Stimulated activated CD8-positive, alpha-beta memory T cell treated with anti-CD3 and anti-CD28 coated beads, Interleukin-12 subunit alpha, Interleukin-12 subunit beta, amount 100 ng/mL, for 4 hours (primary cell): ENCODE data around the gene KPNA1.
A peak's percentile ranks its signal among the peaks of the same experiment; 100 is the strongest.

Experiments used
- DNase-seq: peaks from one replicate; pipeline ENCODE4 v3.0.0-alpha.2; 2020; ENCODE audit warnings: low read depth

KPNA1 gene

DNA sequence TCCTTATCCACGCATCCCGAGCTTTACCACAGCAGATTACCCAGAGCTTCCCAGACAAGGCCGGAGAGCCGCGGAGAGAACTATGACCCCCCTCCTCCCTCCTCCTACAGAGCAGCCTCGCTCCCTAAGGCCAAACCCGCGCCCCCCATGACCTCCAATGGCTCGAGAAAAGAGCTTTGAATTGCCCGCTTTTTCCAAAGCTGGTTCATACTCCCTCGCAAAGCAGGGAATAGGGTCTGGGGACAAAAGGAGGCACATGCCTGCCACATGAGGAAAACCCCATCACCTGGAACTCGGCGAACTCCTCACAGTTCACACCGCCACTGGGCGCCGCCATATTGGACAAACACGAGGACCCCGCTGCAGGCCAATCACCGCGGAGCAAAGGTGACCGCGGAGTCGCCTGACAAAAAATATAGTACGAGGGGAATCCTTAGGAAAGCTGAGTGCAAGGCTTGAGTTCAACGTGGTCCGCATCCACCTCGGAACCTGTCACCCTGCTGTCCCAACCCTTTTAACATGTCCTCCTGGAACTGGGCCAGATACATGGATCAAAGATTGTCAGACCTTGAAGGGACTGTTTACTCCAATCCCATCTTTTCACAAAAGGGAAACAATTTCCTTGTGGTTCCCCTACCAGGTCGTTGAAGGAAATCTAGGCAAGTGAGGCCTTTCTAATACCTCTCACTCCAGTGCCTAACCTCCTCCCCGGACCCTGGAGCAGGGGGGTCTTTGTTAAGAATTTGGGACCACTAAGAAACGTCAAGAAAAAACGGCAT lies 131.7 kb downstream of the KPNA1 start, which contains the start of gene MIX23:
Gene MIX23, minus strand, starts transcription at position 344 of the 779 bp plus-strand sequence. Its CDS starts 7 bp downstream, at position 337.
- peak; percentile 73 for DNase-seq

GRCh38 chr3:122377975-122378374 lies 136.8 kb downstream of the KPNA1 start:
- no peak for DNase-seq

GRCh38 chr3:122374034-122374433 lies 140.7 kb downstream of the KPNA1 start:
- no peak for DNase-seq
